ENCODE measurements around the gene RGS5.

RGS5 gene

GRCh38 chr1:163182330-163182949 lies 20.3 kb downstream of the RGS5 start:
- no peak for DNase-seq (ENCODE audit: low read depth)

- DNase-seq (ENCODE audit: low read depth): no peak
Observed at GRCh38 chr1:163178628-163179027, 24.1 kb downstream of the RGS5 start.

GRCh38 chr1:163176797-163177196 lies 25.9 kb downstream of the RGS5 start:
- no peak for DNase-seq (ENCODE audit: low read depth)

DNA sequence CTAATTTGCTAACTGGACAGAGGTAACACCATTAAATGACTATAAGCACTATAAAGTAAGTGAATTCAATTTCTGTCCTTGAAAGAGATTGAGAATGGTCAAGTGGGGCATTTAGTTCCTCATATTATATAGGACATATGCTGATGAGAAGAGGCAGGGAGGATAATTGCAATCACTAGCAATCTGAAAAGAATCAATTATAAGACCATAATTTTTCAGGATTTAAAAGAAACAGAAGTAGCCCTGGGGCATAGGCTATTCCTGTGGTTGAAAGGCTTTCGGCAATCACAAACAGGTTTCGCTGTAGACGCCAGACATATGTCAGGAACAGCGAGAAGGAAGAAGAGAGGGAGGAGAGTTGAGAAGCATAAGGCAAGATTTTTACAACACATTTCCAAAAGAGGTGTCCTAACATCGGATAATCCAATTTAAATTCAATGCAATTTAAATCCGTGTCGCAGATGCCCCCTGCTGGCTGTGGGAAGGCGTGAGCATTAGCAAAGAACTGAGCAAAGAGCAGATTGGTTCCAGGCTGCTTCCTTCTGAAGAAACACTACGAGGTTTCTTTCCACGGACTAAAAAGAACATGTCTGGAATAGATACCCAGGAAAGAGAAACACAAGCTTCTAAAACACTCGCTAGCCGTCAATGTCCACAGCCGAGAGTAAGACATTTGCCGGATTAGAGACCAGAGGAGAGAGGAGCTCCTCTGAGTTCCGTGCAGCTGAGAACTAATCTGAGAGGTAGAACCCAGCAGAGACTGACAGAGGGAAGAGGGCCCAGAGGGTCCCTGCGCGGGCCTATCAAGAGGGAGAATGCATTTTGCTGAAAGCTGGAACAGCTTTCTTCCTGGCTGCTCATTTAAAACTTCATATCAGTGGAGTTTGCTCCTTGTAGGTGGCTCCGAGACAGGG lies 27.9 kb downstream of the RGS5 start:
- DNase-seq (ENCODE audit: low read depth): no peak

DNA sequence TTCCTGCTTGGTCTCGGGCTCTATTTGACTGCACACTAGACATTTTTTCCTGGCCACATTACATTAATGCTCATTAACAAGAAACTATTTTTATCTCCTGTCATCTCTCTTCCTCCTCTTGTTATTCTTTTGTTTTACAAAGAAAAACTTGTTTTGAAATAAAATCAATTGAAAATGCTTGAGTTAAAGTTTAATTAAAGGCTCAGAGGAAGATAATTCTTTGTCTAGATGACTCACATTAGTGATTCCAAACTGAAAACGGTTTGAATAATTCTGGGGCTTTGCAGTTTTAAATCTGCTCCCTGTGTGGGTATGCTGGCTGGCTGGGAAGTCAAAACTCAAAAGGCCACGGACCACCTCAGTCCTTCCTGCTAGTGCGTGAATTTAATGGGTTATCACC lies 29.6 kb downstream of the RGS5 start:
- DNase-seq (ENCODE audit: low read depth): no peak

DNA sequence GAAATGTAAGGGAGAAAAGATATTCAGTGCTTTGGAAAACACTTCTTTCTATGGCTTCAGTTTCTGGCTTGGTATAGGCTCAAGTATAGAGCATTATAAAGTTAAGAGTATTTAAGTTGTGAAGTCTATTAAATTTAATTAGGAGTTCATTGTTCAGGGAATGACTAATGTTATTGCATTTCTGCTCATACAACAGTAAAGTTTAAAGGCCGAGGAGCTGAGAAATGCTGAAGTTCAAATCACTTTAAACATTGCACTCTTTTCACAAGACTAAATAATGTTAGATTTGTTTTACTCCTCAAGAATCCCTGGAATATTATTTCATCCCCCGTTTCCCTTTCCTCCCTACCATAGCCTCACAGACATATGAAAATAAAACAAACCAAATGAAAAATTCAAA lies 30.1 kb downstream of the RGS5 start:
- DNase-seq (ENCODE audit: low read depth): no peak

DNA sequence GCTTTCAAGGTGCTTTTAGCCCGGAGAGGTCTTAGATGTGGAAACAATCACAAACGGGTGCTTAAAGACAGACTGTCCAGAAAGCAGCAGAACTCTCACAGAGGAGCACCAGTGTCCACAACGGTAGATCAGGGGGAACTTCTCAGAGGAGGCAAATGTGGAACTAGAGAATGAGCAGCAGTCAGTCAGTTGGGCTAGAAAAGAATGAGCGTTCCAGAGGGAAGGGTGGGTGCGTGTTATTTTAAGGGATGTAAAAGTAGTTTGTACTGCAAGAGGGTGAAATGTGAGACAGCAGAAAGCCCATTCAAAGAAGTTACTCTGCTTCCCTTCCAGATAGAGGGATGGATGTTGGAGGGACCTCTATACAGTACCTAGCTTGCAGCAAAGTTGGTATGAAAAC lies 30.9 kb downstream of the RGS5 start:
- no peak for DNase-seq (ENCODE audit: low read depth)

- DNase-seq (ENCODE audit: low read depth): no peak
Observed at GRCh38 chr1:163170975-163171676, 31.6 kb downstream of the RGS5 start.

- DNase-seq (ENCODE audit: low read depth): no peak
Observed at GRCh38 chr1:163170331-163170730, 32.4 kb downstream of the RGS5 start.

DNA sequence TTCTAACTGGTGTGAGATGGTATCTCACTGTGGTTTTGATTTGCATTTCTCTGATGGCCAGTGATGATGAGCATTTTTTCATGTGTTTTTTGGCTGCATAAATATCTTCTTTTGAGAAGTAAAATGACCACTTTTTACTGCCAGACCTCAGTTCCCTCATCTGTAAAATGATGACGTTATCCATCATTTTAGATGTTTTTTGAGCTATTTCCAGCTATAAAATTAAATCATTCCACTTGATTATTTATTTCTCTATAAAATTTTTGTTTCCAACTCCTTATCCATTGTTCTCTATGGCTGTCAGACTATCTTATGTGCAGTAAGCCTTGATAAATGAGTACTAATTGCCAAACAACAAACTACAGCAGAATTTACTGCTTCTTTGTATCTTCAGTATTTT lies 33.2 kb downstream of the RGS5 start:
- no peak for DNase-seq (ENCODE audit: low read depth)

GRCh38 chr1:163168053-163168452 lies 34.7 kb downstream of the RGS5 start:
- DNase-seq (ENCODE audit: low read depth): peak; percentile 97

DNA sequence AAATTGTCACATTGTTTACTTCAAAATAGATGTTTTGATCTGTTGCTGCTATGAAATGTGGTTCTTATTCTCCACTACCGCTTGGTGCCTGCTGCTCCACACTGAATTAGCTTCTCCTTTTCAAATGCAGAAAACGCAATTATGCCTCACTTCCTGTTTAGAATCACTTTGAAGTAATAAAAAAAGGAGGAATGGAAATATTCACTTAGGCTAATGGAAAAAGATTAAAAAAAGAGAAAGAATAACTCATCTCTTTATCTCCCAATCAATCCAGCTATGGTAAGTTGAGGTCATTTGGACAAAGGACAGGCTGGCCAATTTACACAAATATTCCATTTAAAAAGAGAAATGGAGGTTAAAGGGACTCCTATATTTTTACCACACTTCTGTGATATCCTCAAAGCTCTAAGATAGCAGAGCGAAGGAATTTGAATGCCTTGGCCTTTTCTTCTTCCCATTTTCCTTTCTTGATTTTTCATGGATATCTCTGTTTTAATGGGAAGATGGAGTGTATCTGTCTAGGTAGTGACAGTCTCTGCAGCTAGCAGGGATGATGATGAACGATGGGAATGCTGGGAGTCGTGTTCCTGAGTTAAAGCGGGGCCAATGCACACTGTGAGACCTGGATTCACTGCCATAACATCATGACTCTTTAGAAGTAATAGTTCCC lies 35.7 kb downstream of the RGS5 start:
- DNase-seq (ENCODE audit: low read depth): no peak

- DNase-seq (ENCODE audit: low read depth): no peak
Observed at GRCh38 chr1:163165119-163165518, 37.6 kb downstream of the RGS5 start.

- DNase-seq (ENCODE audit: low read depth): no peak
Observed at GRCh38 chr1:163163881-163164582, 38.7 kb downstream of the RGS5 start.

- DNase-seq (ENCODE audit: low read depth): no peak
Observed at GRCh38 chr1:163163163-163163562, 39.6 kb downstream of the RGS5 start.

DNA sequence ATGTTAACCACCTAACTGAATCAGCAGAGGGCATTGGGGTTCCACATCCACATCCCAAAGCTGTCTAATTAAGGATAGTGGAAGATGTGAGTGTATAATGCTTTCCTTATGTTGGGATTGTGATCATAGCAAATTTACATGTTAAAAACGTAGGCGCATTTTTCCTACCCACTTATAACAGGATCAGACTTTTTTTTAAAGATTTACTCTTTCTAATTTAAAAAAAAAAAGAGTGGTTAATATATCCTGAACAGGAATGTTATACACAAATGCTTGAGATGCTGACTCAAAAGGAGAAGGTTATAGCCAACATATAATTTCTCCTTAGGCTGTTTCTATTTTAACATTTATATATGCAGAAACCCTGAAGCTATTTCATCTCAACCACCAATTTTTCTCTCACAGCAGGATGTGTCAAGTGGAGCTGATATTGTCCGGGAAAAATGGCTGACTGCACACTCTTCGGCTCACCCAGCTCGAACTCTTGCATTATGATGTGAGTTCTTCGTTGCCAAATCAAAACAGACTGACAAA lies 40.3 kb downstream of the RGS5 start:
- DNase-seq (ENCODE audit: low read depth): no peak

DNA sequence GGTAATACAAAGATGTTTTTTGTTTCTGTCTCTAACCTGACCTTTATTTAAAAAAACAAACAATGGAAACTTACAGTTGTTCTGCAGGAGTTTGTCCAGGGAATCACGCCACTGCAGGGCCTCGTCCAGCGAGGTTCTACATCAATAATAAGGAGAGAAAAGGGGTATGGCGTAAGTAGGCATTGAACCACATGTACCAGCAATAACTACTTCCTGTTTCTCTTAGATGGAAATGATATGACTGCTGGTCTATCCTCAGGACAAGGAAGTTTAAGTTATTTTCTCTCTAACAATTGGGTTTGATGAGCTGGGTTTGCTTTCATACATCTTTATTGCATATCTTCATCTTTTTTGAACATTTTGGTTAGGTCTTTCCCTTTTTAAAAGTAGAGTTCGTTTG lies 40.9 kb downstream of the RGS5 start:
- no peak for DNase-seq (ENCODE audit: low read depth)

DNA sequence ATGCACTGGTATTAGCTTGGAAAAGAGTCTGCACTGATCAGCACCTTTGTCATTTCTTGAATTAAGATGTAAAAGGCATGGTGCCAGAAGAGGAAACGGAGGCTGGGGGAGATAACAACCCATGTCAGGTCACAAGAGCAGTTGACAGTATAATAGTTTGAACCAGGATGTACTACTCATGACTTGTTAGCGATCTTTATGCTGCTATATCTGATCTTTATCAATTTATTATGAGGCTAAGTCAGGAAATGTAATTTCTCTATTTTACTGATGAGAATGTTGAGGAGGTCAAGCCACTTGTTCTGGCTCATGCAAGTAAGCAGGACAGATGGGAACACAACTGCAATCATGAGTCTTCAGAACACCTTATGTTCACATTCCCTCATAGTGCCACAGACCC lies 41.4 kb downstream of the RGS5 start:
- no peak for DNase-seq (ENCODE audit: low read depth)

DNA sequence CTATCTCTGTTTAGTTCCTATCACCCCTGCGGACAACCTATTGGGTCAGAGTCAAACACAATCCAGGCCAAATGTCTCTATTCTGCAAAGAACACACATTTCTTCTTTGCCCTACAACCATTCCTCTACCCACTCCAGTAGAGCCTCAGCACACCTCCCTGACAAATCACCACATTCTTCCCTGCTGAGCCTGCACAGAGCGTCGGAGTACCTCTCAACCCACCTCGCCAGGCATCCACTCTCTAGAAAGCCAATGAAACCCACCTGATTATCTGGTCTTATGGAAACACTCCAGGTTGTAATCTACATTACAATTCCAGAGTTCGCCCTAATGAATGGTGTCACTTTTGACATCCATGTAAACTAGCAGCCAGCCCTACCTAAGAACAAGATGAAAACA lies 47.1 kb downstream of the RGS5 start:
- DNase-seq (ENCODE audit: low read depth): no peak

DNA sequence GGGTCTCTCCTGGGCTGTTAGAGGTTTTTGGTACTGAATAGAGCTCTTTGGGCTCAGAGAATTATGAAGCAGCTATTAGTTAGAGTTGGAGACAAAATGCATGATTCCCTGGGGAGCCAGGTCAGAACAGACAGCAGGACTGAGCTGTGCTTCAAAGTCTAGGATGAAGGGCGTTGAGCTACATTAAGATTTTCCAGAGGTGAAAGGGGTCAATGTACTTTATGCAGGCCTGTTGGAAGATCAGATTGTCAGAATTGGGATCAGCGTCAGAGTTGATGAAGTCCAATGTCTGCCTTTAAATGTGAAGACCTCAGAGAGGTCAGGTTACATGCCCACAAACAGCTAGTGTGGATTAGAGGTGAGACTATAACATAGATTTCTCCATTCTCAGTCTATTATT lies 53.8 kb downstream of the RGS5 start:
- no peak for DNase-seq (ENCODE audit: low read depth)

- DNase-seq (ENCODE audit: low read depth): no peak
Observed at GRCh38 chr1:163147019-163147418, 55.7 kb downstream of the RGS5 start.

GRCh38 chr1:163145435-163145834 lies 57.3 kb downstream of the RGS5 start:
- DNase-seq (ENCODE audit: low read depth): no peak
